Measurements from ENCODE around the gene ZNF318.
"Not testable (repeated sequence)": the region's sequence is repeated elsewhere in the genome, so short reads cannot be mapped to it uniquely, and the experiment has no call there.

The ZNF318 gene

DNA sequence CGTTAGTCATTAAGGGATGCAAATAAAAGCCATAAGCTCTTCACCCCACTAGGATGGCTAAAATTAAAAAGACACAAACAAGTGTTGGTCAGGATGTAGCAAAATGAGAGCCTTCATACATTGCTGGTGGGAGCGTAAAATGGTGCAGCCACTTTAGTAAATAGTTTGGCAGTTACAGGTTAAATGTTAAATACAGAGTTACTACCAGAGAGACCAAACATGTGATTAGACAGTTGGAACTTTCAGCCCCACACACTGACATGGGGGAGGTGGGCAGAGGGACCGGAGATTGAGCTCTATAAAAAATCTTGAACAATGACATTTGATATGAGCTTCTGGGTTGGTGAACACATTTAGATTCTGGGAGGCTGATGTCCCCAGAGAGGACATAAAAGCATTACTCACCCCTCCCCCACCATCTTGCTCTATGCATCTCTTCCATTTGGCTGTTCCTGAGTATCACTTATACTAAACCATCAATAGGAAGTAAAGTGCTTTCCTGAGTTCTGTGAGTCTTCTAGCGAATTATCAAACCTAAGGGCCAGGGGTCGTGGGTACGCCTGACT is 20.4 kb upstream of the ZNF318 start:
- Histone ChIP-seq H3K36me3 (replicated peaks) (no peaks in the 10 kb centered on the region), H3K4me3 (ENCODE audit: low read depth, low read length) (no peak overlapping the region), H3K27me3 (replicated peaks) (no peaks in the 10 kb centered on the region), H3K27ac (no peak overlapping the region)
- no peak for DNase-seq
- TF ChIP-seq, protein P1, sequence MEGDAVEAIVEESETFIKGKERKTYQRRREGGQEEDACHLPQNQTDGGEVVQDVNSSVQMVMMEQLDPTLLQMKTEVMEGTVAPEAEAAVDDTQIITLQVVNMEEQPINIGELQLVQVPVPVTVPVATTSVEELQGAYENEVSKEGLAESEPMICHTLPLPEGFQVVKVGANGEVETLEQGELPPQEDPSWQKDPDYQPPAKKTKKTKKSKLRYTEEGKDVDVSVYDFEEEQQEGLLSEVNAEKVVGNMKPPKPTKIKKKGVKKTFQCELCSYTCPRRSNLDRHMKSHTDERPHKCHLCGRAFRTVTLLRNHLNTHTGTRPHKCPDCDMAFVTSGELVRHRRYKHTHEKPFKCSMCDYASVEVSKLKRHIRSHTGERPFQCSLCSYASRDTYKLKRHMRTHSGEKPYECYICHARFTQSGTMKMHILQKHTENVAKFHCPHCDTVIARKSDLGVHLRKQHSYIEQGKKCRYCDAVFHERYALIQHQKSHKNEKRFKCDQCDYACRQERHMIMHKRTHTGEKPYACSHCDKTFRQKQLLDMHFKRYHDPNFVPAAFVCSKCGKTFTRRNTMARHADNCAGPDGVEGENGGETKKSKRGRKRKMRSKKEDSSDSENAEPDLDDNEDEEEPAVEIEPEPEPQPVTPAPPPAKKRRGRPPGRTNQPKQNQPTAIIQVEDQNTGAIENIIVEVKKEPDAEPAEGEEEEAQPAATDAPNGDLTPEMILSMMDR (IDR thresholded peaks at IDR 0.05; ENCODE audit: low read depth, low read length, missing control alignments): no peak
- in situ Hi-C loops (cut with HindIII; ENCODE audit: low pct_ligation_motif_present, low sequenced_read_pairs): no loop called here

DNA sequence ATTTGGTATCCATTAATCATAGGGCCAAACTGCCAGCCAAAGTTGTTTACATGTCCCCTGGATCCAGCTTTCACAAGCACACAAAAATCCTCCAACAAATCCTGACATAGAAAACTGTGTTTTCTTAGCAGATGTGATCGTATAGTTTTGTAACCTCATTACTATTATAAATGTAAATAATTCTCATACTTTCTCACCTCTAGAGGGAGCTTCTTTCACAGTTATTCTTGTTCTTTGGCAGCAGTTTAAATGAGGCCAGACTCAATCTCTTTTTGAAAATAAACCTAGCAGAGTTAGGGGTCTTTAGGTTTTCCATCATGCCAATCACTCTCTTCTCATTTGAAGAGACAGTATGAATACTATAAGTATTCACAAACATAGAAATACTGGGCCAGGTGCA is 17.0 kb upstream of the ZNF318 start:
- no peak for DNase-seq
- H3K36me3 ChIP-seq (replicated peaks): no peaks in the 10 kb centered on the region
- no peak overlapping the region for H3K27ac ChIP-seq
- in situ Hi-C loops (cut with HindIII; ENCODE audit: low pct_ligation_motif_present, low sequenced_read_pairs): no loop called here
- TF ChIP-seq, protein P1 (IDR thresholded peaks at IDR 0.05; ENCODE audit: low read depth, low read length, missing control alignments): no peak
- H3K4me3 ChIP-seq (ENCODE audit: low read depth, low read length): no peak overlapping the region
- no peaks in the 10 kb centered on the region for H3K27me3 ChIP-seq (replicated peaks)

DNA sequence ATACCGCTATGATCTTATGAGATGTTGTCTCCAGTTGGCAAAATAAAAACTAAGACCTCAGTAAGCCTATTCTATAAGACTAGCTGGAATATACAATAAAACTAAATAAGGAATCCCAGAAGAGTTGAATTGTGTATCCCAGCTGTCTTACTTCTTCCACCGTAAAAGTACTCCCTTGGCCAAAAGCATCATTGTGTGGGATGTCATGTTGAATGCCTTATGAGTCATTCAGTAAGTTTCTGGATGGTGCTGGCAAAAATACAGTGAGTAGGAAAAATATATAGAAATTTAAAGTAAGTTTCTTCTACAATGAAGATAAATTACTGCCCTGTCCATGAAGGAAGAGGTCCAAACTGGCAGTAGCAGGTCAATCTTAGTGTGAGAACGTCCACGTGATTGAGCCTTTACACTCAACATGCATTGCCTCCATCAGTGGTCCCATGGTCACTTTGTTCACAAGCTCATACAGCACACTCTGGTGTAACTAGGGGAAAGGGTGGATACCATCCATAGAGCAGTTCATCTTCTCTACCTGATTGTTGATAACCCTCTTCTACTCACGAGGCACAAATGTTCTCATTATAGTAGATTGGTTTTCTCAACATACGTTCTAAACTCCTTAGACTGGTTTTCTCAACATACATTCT is 13.7 kb upstream of the ZNF318 start:
- no peaks in the 10 kb centered on the region for H3K27me3 ChIP-seq (replicated peaks)
- peak; percentile 47 for DNase-seq
- H3K36me3 ChIP-seq (replicated peaks): no peaks in the 10 kb centered on the region
- no peak overlapping the region for H3K4me3 ChIP-seq (ENCODE audit: low read depth, low read length)
- in situ Hi-C loops (cut with HindIII; ENCODE audit: low pct_ligation_motif_present, low sequenced_read_pairs): no loop called here
- TF ChIP-seq, protein P1 (IDR thresholded peaks at IDR 0.05; ENCODE audit: low read depth, low read length, missing control alignments): no peak
- peak overlapping the region; percentile 32 for H3K27ac ChIP-seq

DNA sequence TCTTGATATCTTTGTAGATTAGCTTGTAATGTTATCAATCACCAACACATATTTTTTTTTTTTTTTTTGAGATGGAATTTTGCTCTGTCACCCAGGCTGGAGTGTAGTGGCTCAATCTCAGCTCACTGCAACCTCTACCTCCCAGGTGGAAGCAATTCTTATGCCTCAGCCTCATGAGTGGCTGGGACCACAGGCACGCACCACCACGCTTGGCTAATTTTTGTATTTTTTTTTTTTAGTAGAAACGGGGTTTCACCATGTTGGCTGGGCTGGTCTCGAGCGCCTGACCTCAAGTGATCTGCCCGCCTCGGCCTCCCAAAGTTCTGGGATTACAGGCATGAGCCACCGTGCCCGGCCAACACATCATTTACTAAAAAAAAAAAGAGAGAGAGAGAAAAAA is 11.4 kb upstream of the ZNF318 start:
- in situ Hi-C loops (cut with HindIII; ENCODE audit: low pct_ligation_motif_present, low sequenced_read_pairs); H3K27me3 ChIP-seq (replicated peaks); DNase-seq; H3K27ac ChIP-seq; H3K4me3 ChIP-seq (ENCODE audit: low read depth, low read length); H3K36me3 ChIP-seq (replicated peaks): not testable (repeated sequence)

DNA sequence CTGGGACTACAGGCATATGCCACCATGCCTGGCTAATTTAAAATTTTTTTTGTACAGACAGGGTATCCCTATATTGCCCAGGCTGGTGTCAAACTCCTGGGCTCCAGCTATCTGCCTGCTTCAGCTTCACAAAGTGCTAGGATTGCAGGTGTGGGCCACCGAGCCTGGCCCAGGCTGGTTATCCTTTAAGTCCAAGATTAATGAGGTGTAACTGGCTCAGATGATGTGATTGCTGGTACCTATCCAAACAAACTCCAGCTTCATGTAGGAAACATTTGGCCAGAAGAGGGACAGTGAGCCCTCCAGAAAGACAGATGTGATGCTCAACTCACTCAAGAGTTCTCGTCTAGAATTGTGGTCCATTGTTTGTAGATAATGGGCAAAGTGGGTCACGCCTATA is 9.2 kb upstream of the ZNF318 start:
- Histone ChIP-seq H3K27ac (no peak overlapping the region), H3K36me3 (replicated peaks) (no peaks in the 10 kb centered on the region), H3K27me3 (replicated peaks) (no peaks in the 10 kb centered on the region), H3K4me3 (ENCODE audit: low read depth, low read length) (no peak overlapping the region)
- in situ Hi-C loops (cut with HindIII; ENCODE audit: low pct_ligation_motif_present, low sequenced_read_pairs): no loop called here
- DNase-seq: no peak
- TF ChIP-seq, protein P1 (IDR thresholded peaks at IDR 0.05; ENCODE audit: low read depth, low read length, missing control alignments): no peak

DNA sequence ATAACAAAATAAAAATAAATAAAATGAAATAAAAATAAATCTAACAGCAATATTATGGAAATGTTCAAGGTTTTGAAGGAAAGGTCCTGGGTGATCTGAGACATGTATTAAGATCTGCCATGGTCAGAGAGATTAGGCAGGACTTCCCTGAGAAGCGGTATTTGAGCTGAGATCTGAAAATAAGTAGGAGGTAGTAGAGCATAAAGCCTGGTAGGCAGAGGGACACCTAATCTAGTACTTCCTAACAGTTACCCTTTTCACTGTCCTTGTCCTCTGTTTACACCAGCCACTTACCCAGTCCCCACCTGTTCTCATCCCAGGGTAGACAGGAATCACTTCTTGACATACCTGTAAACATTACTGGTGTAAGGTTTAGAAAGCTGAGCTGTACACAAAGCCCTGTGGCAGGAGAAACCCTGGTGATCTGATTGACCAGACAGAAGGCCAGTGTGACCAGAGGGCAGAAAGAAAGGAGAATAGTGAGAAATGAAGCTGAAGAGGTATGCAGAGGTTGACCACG is 8.3 kb upstream of the ZNF318 start:
- DNase-seq: no peak
- TF ChIP-seq, protein P1 (IDR thresholded peaks at IDR 0.05; ENCODE audit: low read depth, low read length, missing control alignments): no peak
- no peaks in the 10 kb centered on the region for H3K36me3 ChIP-seq (replicated peaks)
- in situ Hi-C loops (cut with HindIII; ENCODE audit: low pct_ligation_motif_present, low sequenced_read_pairs): no loop called here
- no peak overlapping the region for H3K4me3 ChIP-seq (ENCODE audit: low read depth, low read length)
- H3K27ac ChIP-seq: no peak overlapping the region
- no peaks in the 10 kb centered on the region for H3K27me3 ChIP-seq (replicated peaks)

All from brain microvascular endothelial cell (primary cell).